Osteoblast (primary cell): ENCODE data around the gene PDXK. TPM values are rescaled to one million over a fixed set of nuclear protein-coding genes. Genes with fewer than 3 reads are reported as not detected.

Source experiments
- DNase-seq: peaks from one replicate; pipeline ENCODE4 v3.0.0; 2011; ENCODE audit warnings: low spot score, mixed read lengths; ENCODE audit not compliant: insufficient read length; ENCODE audit errors: missing footprints
- H2AFZ ChIP-seq: 2 replicates; pipeline ENCODE4 v1.6.0; 2011; ENCODE audit warnings: mild to moderate bottlenecking, low read length
- H3K27ac ChIP-seq: 2 replicates; pipeline ENCODE4 v1.5.1; 2011; ENCODE audit warnings: mild to moderate bottlenecking, low read depth, low read length, moderate library complexity
- H3K27me3 ChIP-seq: 2 replicates; pipeline ENCODE4 v1.6.0; 2012; ENCODE audit warnings: mild to moderate bottlenecking, control low read depth, inconsistent platforms, low read length, moderate library complexity; ENCODE audit not compliant: insufficient read depth
- H3K36me3 ChIP-seq: 2 replicates; pipeline ENCODE4 v1.5.1; 2011; ENCODE audit warnings: mild to moderate bottlenecking, low read length, control low read depth, moderate library complexity; ENCODE audit not compliant: insufficient read depth
- H3K4me1 ChIP-seq: 2 replicates; pipeline ENCODE4 v1.5.1; 2011; ENCODE audit warnings: mild to moderate bottlenecking, low read length, control low read depth, moderate library complexity; ENCODE audit not compliant: insufficient read depth
- H3K4me2 ChIP-seq: 2 replicates; pipeline ENCODE4 v1.6.0; 2011; ENCODE audit warnings: mild to moderate bottlenecking, low read length; ENCODE audit not compliant: insufficient read depth
- H3K4me3 ChIP-seq: fragments of 200-600 bp; sonication (generic); 3 replicates; pipeline ENCODE4 v1.5.1; 2012; ENCODE audit warnings: mild to moderate bottlenecking, low read length, inconsistent platforms; ENCODE audit not compliant: insufficient read depth
- H3K79me2 ChIP-seq: 2 replicates; pipeline ENCODE4 v1.6.0; 2012; ENCODE audit warnings: mild to moderate bottlenecking, low read length, control low read depth, inconsistent platforms; ENCODE audit not compliant: insufficient read depth
- H3K9me3 ChIP-seq: 2 replicates; pipeline ENCODE4 v1.5.1; 2011; ENCODE audit warnings: low read depth, low read length, control low read depth
- H4K20me1 ChIP-seq: 2 replicates; pipeline ENCODE4 v1.6.0; 2012; ENCODE audit warnings: mild to moderate bottlenecking, low read length, control low read depth; ENCODE audit not compliant: insufficient read depth
- CTCF ChIP-seq: IDR thresholded peaks from 2 replicates; pipeline ENCODE4 v1.5.1; 2011; ENCODE audit warnings: mild to moderate bottlenecking, low read depth, low read length, moderate library complexity; ENCODE audit errors: extremely low read depth
- total RNA-seq: library from RNA; depleted of rRNA; stranded (reverse); fragments of >200 nt; gene quantifications from 2 replicates; pipeline ENCODE4 v1.2.3, GENCODE V29; 2012

PDXK gene
- total RNA-seq, 1 donor, result 89.4 TPM

GRCh38 chr21:43763901-43764523 is 45.1 kb downstream of the PDXK start:
- Histone ChIP-seq H3K4me1 (peaks cover 12% of the 10 kb centered on the region), H3K9me3 (no peaks in the 10 kb centered on the region), H3K27ac (no peak overlapping the region), H3K79me2 (no peaks in the 10 kb centered on the region), H3K36me3 (peaks cover 34% of the 10 kb centered on the region), H4K20me1 (peaks cover 3% of the 10 kb centered on the region), H3K4me2 (no peak overlapping the region), H3K27me3 (no peaks in the 10 kb centered on the region), H3K4me3 (no peak overlapping the region), H2AFZ (no peak overlapping the region)
- no peak for DNase-seq
- no peak for TF ChIP-seq CTCF

GRCh38 chr21:43764576-43765495 is 45.9 kb downstream of the PDXK start:
- DNase-seq, result no peak

GRCh38 chr21:43766734-43767497 is 48.0 kb downstream of the PDXK start:
- H3K4me1 ChIP-seq, result peaks cover 12% of the 10 kb centered on the region
- no peaks in the 10 kb centered on the region for H3K9me3 ChIP-seq
- H3K4me3 ChIP-seq, result no peak overlapping the region
- DNase-seq, result no peak
- no peaks in the 10 kb centered on the region for H3K79me2 ChIP-seq
- peaks cover 3% of the 10 kb centered on the region for H4K20me1 ChIP-seq
- H3K27me3 ChIP-seq, result no peaks in the 10 kb centered on the region
- no peak overlapping the region for H3K27ac ChIP-seq
- H3K36me3 ChIP-seq, result peaks cover 15% of the 10 kb centered on the region
- no peak overlapping the region for H2AFZ ChIP-seq
- H3K4me2 ChIP-seq, result no peak overlapping the region
- no peak for TF ChIP-seq CTCF

More at GRCh38 chr21:43764576-43765495, 45.9 kb downstream of the PDXK start:
- H3K36me3 ChIP-seq, result peaks cover 26% of the 10 kb centered on the region
- H3K9me3 ChIP-seq, result no peaks in the 10 kb centered on the region
- no peaks in the 10 kb centered on the region for H3K79me2 ChIP-seq
- no peak overlapping the region for H3K4me3 ChIP-seq
- peaks cover 12% of the 10 kb centered on the region for H3K4me1 ChIP-seq
- no peak overlapping the region for H3K27ac ChIP-seq
- no peak overlapping the region for H3K4me2 ChIP-seq
- peaks cover 3% of the 10 kb centered on the region for H4K20me1 ChIP-seq
- TF ChIP-seq CTCF, result no peak
- no peak overlapping the region for H2AFZ ChIP-seq
- H3K27me3 ChIP-seq, result no peaks in the 10 kb centered on the region
